Breast epithelium (tissue), 4 donors: ENCODE data around the gene PFKFB3. TPM values are rescaled to one million over a fixed set of nuclear protein-coding genes. Genes with fewer than 3 reads are reported as not detected.

Source experiments
- DNase-seq, 2 donors: peaks; one replicate each; pipeline ENCODE4 v3.0.0-alpha.2; 2019; ENCODE audit warnings: low spot score in 2 of 2
- H3K27ac ChIP-seq, 2 donors: fragments of 200-600 bp; sonication (generic) in 1 of 2; one replicate each; pipeline ENCODE4 v1.5.1; 2016 to 2019; ENCODE audit warnings: mild to moderate bottlenecking in 1 of 2
- H3K27me3 ChIP-seq, 2 donors: fragments of 200-600 bp; sonication (generic) in 1 of 2; one replicate each; pipeline versions ENCODE4 v1.5.1 to v1.6.0; 2017 to 2019; ENCODE audit warnings: control low read depth in 1 of 2, mild to moderate bottlenecking in 1 of 2
- H3K36me3 ChIP-seq: fragments of 200-600 bp; one replicate; pipeline ENCODE4 v1.5.1; 2019
- H3K4me1 ChIP-seq, 2 donors: fragments of 200-600 bp; sonication (generic); one replicate each; pipeline ENCODE4 v1.5.1; 2016 to 2019; ENCODE audit warnings: control low read depth in 1 of 2
- H3K4me3 ChIP-seq, 3 donors: fragments of 200-600 bp; sonication (generic); 1 replicate in 2 of 3; 2 replicates in 1 of 3; pipeline ENCODE4 v1.5.1; 2016 to 2019; ENCODE audit warnings: mild to moderate bottlenecking in 3 of 3, moderate library complexity in 2 of 3
- H3K9me3 ChIP-seq, 2 donors: fragments of 200-600 bp; sonication (generic) in 1 of 2; one replicate each; pipeline ENCODE4 v1.5.1; 2016 to 2019; ENCODE audit warnings: control low read depth in 1 of 2
- CTCF ChIP-seq, 3 donors: fragments of 450-650 bp; IDR thresholded peaks; one replicate each; pipeline ENCODE4 v1.5.1; 2016 to 2017; ENCODE audit warnings: antibody characterized with exemption in 3 of 3, mild to moderate bottlenecking in 3 of 3, moderate library complexity in 3 of 3
- POLR2A ChIP-seq: fragments of 450-650 bp; IDR thresholded peaks from one replicate; pipeline ENCODE4 v1.6.1; 2016; ENCODE audit warnings: antibody characterized with exemption, mild to moderate bottlenecking, moderate library complexity
- POLR2AphosphoS5 ChIP-seq, 3 donors: sonication (generic); formaldehyde crosslinking; IDR thresholded peaks; one replicate each; pipeline ENCODE4 v1.6.1; 2017; ENCODE audit warnings: antibody characterized with exemption in 3 of 3
- intact Hi-C: fragments of 100-400 bp; cut with DNase I; formaldehyde crosslinking; loops from one replicate; pipeline ENCODE4 v1.15.1; 2023; ENCODE audit warnings: low total_unique reads
- total RNA-seq, 3 donors: library from RNA; depleted of rRNA; stranded (reverse); fragments of >200 nt; gene quantifications; one replicate each; pipeline ENCODE4 v1.1.0, GENCODE V29; 2016

The PFKFB3 gene
- total RNA-seq, 3 donors from 2014 or later = 94.8 to 240 (median 144) TPM

- no peak for TF ChIP-seq POLR2AphosphoS5 (IDR thresholded peaks at IDR 0.05)
- TF ChIP-seq POLR2A = no peak
- no peak for TF ChIP-seq CTCF (IDR thresholded peaks at IDR 0.05)
- Histone ChIP-seq H3K4me3 (no peak overlapping the region), H3K27me3 (no peaks in the 10 kb centered on the region), H3K27ac (no peak overlapping the region), H3K36me3 (no peaks in the 10 kb centered on the region), H3K9me3 (no peaks in the 10 kb centered on the region), H3K4me1 (peaks cover 4 to 12% of the 10 kb centered on the region in 2 donors)
- intact Hi-C loops = no loop called here
- no peak for DNase-seq
Measured at GRCh38 chr10:6167456-6167855, 35.3 kb upstream of the PFKFB3 start.

GRCh38 chr10:6168084-6168483 is 34.6 kb upstream of the PFKFB3 start:
- no peak for DNase-seq
- intact Hi-C loops = no loop called here
- no peaks in the 10 kb centered on the region for H3K9me3 ChIP-seq
- no peak overlapping the region for H3K27ac ChIP-seq
- no peak overlapping the region for H3K4me3 ChIP-seq
- TF ChIP-seq POLR2AphosphoS5 (IDR thresholded peaks at IDR 0.05) (no peak), CTCF (IDR thresholded peaks at IDR 0.05) (no peak), POLR2A (no peak)
- H3K36me3 ChIP-seq = no peaks in the 10 kb centered on the region
- no peaks in the 10 kb centered on the region for H3K27me3 ChIP-seq
- H3K4me1 ChIP-seq = peaks cover 2 to 8% of the 10 kb centered on the region in 2 donors

- intact Hi-C loops = no loop called here
- no peak overlapping the region for H3K27ac ChIP-seq
- no peaks in the 10 kb centered on the region for H3K4me1 ChIP-seq
- no peaks in the 10 kb centered on the region for H3K9me3 ChIP-seq
- TF ChIP-seq CTCF (IDR thresholded peaks at IDR 0.05) = no peak
- TF ChIP-seq POLR2A = no peak
- H3K27me3 ChIP-seq = no peaks in the 10 kb centered on the region
- H3K36me3 ChIP-seq = no peaks in the 10 kb centered on the region
- DNase-seq = no peak
- no peak overlapping the region for H3K4me3 ChIP-seq
Measured at GRCh38 chr10:6170638-6171037, 32.1 kb upstream of the PFKFB3 start.

GRCh38 chr10:6171881-6172695 is 30.6 kb upstream of the PFKFB3 start:
- Histone ChIP-seq H3K27me3 (no peaks in the 10 kb centered on the region), H3K4me3 (peak overlapping the region in 1 of 3 donors; percentile 20), H3K36me3 (no peaks in the 10 kb centered on the region), H3K9me3 (no peaks in the 10 kb centered on the region), H3K27ac (peak overlapping the region in 1 of 2 donors; percentile 81), H3K4me1 (no peaks in the 10 kb centered on the region)
- DNase-seq = no peak
- intact Hi-C loops = no loop called here
- TF ChIP-seq POLR2AphosphoS5 (IDR thresholded peaks at IDR 0.05) (peak in 1 of 3 donors; percentile 82), POLR2A (no peak)

GRCh38 chr10:6173203-6173602 is 29.5 kb upstream of the PFKFB3 start:
- no peak for DNase-seq
- intact Hi-C loops = no loop called here
- TF ChIP-seq POLR2AphosphoS5 (IDR thresholded peaks at IDR 0.05) (no peak), CTCF (IDR thresholded peaks at IDR 0.05) (no peak), POLR2A (no peak)
- Histone ChIP-seq H3K27me3 (no peaks in the 10 kb centered on the region), H3K9me3 (no peaks in the 10 kb centered on the region), H3K36me3 (no peaks in the 10 kb centered on the region), H3K4me1 (no peaks in the 10 kb centered on the region), H3K27ac (no peak overlapping the region), H3K4me3 (no peak overlapping the region)
